Myocyte (in vitro differentiated cells): Measurements from ENCODE around the gene PARD3B. TPM values are rescaled to one million over a fixed set of nuclear protein-coding genes. Genes with fewer than 3 reads are reported as not detected.

Source experiments
- DNase-seq: peaks from one replicate; pipeline ENCODE4 v3.0.0-alpha.2; 2012; ENCODE audit warnings: low read depth
- total RNA-seq: library from RNA; depleted of rRNA; stranded (reverse); fragments of >200 nt; gene quantifications from 2 replicates; pipeline ENCODE4 v1.2.3, GENCODE V29; 2014

PARD3B gene
- total RNA-seq, 1 donor from 2014 or later: 7.2 TPM

DNA sequence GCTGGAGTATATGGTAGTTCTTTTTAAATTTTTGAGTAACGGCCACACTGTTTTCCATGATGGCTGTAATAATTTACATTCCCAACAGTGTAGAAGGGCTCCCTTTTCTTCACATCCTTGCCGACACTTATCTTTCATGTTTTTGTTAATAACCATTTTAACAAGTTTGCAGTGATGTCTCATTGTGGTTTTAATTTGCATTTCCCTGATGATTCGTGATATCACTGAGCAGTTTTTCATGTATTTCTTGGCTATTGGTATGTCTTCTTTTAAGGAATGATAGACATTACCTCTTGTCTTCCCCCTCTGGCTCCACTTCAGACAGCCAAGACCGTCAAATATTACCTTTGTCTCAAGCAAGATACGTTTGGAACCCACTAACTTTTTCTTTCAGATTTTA lies 765.9 kb downstream of the PARD3B start:
- DNase-seq: no peak

DNA sequence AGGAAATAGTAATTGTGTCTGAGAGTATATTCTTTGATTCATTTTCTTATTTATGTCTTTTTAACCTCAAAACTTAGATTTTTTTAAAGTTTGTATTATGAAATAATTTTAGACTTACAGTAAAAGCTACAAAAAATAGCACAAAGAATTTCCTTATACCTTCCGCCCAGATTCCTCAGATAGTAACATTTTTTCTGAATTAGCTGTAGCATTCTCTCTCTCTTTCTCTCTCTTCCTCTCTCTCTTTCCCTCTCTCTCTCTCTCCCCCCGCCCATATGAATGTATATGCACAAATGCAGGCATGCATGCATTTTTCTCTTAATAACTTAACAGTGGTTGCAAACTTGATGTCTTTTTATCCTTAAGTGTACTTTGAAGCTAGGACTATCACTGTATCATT lies 776.0 kb downstream of the PARD3B start:
- no peak for DNase-seq

- no peak for DNase-seq
These were observed 778.7 kb downstream of the PARD3B start for GRCh38 chr2:205323929-205324328.

GRCh38 chr2:205324355-205324754 lies 779.1 kb downstream of the PARD3B start:
- DNase-seq: no peak

GRCh38 chr2:205333351-205333750 lies 788.1 kb downstream of the PARD3B start:
- DNase-seq: no peak

DNA sequence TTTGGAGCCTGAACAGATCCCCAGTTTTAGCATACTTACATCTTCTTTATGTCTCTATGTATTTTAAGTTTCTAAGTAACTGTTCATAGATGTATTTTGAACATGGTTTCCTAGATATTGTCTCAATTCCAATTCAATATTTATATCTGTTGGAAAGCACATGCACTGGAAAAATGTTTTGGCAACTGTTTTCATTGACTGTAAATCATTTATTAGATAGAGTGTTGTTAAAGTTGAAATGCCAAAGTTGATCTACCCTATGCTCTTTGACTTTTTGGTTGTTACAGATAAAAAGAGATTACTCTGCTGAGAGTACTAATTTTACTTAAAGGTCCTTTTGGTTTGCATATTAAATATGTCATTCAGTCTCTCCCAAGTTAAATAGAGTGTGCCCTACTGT lies 792.0 kb downstream of the PARD3B start:
- no peak for DNase-seq

- DNase-seq: no peak
These were observed 792.9 kb downstream of the PARD3B start for GRCh38 chr2:205338156-205338555.

- no peak for DNase-seq
These were observed 797.8 kb downstream of the PARD3B start for GRCh38 chr2:205343103-205343502.

GRCh38 chr2:205346649-205347048 lies 801.4 kb downstream of the PARD3B start:
- DNase-seq: no peak

- no peak for DNase-seq
These were observed 802.6 kb downstream of the PARD3B start for GRCh38 chr2:205347899-205348298.

DNA sequence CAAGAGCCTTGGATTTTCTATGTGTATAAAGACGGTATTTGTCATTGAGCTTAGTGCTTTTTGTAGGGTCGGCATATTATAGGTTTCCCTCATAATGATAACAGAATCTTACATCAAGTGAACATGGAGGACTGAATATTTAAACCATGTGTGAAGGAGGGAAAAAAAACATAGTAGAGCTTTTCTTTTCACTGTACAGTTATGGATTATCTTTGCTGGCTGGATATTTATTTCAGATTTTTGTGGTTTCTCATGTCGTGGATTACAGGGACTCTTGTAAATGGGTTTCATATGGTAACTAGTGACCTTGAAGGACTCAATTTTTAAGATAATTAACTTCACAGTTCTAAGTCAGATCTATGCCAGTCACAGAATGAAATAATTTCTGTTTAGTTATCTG lies 806.8 kb downstream of the PARD3B start:
- no peak for DNase-seq

DNA sequence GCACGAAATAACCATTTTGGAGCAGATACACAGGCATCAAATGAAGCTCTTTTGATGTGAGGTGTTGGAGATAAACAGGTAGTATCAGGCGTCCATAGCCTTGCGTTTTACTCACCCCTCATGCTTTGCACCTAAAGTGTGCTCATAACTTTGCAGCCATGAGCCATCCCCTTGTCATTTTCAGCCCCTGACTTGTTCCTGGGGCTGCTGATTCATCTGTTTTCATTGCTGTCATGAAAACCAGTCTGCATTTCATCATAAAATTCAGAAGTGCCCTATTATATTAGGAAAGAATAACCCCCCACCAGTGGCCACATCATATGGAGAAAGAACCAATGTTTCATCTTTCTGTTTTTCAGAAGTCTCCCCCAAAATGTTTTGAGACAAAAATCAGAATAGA lies 807.3 kb downstream of the PARD3B start:
- no peak for DNase-seq

GRCh38 chr2:205357732-205358131 lies 812.5 kb downstream of the PARD3B start:
- DNase-seq: no peak

DNA sequence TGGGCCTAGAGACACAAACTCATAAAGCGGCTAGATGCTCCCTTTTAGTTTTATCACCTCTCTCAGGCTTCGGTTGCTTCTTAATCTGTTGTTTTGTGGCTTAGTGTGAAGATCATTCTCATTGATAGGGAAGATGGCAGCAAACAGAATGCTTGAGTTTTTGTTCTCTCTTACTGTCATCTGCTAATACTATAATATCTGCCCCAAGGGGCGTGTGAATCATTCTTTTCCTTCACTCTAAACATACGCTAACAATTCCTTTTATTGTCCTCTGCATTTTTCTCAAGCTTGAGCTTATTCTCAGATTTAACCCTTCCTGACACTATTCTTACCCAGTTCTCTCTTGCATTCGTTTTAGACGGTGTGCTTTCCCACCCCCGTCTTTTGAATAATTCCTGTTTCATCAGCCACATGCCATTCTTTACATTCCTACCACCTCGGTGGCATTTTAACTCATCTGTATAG lies 813.1 kb downstream of the PARD3B start:
- DNase-seq: no peak

- DNase-seq: no peak
These were observed 816.0 kb downstream of the PARD3B start for GRCh38 chr2:205361272-205361671.

- DNase-seq: no peak
These were observed 816.7 kb downstream of the PARD3B start for GRCh38 chr2:205361970-205362369.

GRCh38 chr2:205364261-205364660 lies 819.0 kb downstream of the PARD3B start:
- DNase-seq: no peak

- DNase-seq: no peak
These were observed 821.2 kb downstream of the PARD3B start for GRCh38 chr2:205366336-205367060.

- no peak for DNase-seq
These were observed 822.2 kb downstream of the PARD3B start for GRCh38 chr2:205367331-205367935.

DNA sequence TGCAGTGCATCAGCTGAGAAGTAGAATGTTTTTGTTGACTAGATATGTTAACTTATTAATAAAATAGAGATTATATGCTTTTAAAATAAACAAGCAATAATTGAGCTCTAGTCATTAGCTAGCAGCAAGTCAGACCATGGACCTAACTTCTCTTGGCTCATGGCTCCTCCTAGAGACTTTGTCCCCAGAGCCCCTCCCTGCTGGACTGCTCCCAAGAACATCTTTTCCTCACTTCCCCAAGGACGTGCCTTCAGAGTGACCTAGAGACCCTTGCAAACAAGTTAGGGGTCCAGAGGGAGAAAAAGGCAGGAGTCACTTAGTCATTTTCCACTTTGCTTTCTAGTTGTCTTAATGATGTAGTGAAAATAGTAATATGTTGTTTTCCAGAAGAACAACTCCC lies 824.5 kb downstream of the PARD3B start:
- DNase-seq: no peak

DNA sequence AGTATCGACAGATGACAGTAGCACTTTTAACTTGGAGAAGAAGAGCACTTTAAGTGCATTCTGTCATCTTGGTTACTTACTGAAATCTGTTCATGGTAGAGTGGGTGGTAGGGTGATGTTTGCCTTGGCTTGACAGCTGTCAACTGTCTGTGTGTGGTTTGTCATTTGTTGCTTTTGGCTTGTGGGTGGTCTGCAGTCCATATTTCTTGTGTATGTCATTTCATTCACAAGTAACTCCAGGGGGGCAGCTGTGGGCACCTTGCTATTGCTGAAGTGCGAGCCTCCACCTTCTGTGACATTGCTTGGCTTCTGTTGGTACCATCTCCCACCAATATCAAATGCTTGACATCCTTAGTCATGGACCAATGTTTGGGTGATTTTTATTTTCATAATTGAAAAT lies 825.5 kb downstream of the PARD3B start:
- peak; percentile 54 for DNase-seq

DNA sequence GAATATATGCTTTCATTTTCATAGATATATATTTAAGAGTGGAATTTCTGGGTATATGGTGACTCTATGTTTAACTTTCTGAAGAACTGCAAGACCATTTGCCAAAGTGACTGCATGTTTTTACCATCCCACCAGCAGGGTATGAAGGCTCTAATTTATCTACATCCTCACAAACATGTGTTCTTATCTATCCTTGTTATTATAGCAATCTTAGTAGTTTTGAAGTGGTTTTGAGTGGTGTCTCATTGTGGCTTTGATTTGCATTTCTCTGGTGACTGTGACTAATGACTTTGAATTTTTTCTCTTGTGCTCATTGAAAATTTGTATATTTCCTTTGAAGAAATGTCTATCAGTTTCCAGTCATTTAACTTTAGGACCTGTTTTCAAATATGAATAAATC lies 826.9 kb downstream of the PARD3B start:
- DNase-seq: no peak
